OCI-LY1 (cell line): ENCODE measurements around the gene HSPB2.

ENCODE experiments used
- H2AFZ ChIP-seq: fragments of 200-600 bp; sonication (generic), shearing (Covaris generic); 2 replicates; pipeline ENCODE4 v1.6.0; 2014; ENCODE audit warnings: antibody characterized with exemption, mild to moderate bottlenecking, low read length
- H3F3A ChIP-seq: fragments of 200-600 bp; sonication (generic), shearing (Covaris generic); 2 replicates; pipeline ENCODE4 v1.6.0; 2014; ENCODE audit warnings: mild to moderate bottlenecking, antibody characterized with exemption, low read length, moderate library complexity; ENCODE audit not compliant: insufficient read depth
- H3K27ac ChIP-seq: fragments of 200-600 bp; sonication (generic); 2 replicates; pipeline ENCODE4 v1.5.1; 2014; ENCODE audit warnings: low read length, mixed run types, mild to moderate bottlenecking, low read depth; ENCODE audit not compliant: poor library complexity, severe bottlenecking
- H3K27me3 ChIP-seq: fragments of 200-600 bp; sonication (generic); 2 replicates; pipeline ENCODE4 v1.6.0; 2014; ENCODE audit warnings: antibody characterized with exemption, mild to moderate bottlenecking, low read length, moderate library complexity; ENCODE audit not compliant: insufficient read depth
- H3K36me3 ChIP-seq: fragments of 200-600 bp; sonication (generic); 2 replicates; pipeline ENCODE4 v1.6.1; 2014; ENCODE audit warnings: mild to moderate bottlenecking, antibody characterized with exemption, low read length, moderate library complexity, mixed read lengths; ENCODE audit not compliant: insufficient read depth
- H3K4me1 ChIP-seq: fragments of 200-600 bp; sonication (generic); 2 replicates; pipeline ENCODE4 v1.5.1; 2014; ENCODE audit warnings: mild to moderate bottlenecking, low read length, moderate library complexity; ENCODE audit not compliant: insufficient read depth, severe bottlenecking
- H3K4me2 ChIP-seq: fragments of 200-600 bp; sonication (generic), shearing (Covaris generic); 2 replicates; pipeline ENCODE4 v1.6.1; 2014; ENCODE audit warnings: low read length
- H3K4me3 ChIP-seq: fragments of 200-600 bp; sonication (generic); 2 replicates; pipeline ENCODE4 v1.5.1; 2014; ENCODE audit warnings: low read length, low read depth, mild to moderate bottlenecking, mixed read lengths; ENCODE audit not compliant: poor library complexity, severe bottlenecking
- H3K79me2 ChIP-seq: fragments of 200-600 bp; shearing (Covaris generic); 2 replicates; pipeline ENCODE4 v1.6.1; 2016; ENCODE audit warnings: mixed run types, low read length, mixed read lengths; ENCODE audit not compliant: insufficient read depth
- H3K9ac ChIP-seq: fragments of 200-600 bp; sonication (generic), shearing (Covaris generic); 2 replicates; pipeline ENCODE4 v1.6.1; 2014; ENCODE audit warnings: mild to moderate bottlenecking, low read length, mixed read lengths
- H3K9me2 ChIP-seq: fragments of 200-600 bp; sonication (generic), shearing (Covaris generic); 2 replicates; pipeline ENCODE4 v1.6.1; 2014; ENCODE audit warnings: low read depth, mild to moderate bottlenecking, low read length, mixed read lengths
- H3K9me3 ChIP-seq: fragments of 200-600 bp; shearing (Covaris generic); 2 replicates; pipeline ENCODE4 v1.6.1; 2014; ENCODE audit warnings: low read length, mixed read lengths
- H4K20me1 ChIP-seq: fragments of 200-600 bp; sonication (generic), shearing (Covaris generic); 2 replicates; pipeline ENCODE4 v1.6.0; 2016; ENCODE audit warnings: mild to moderate bottlenecking, low read length; ENCODE audit not compliant: insufficient read depth
- EZH2 ChIP-seq: fragments of 200-600 bp; sonication (generic), shearing (Covaris generic); IDR thresholded peaks from 2 replicates; pipeline ENCODE4 v1.8.0; 2017; ENCODE audit warnings: borderline replicate concordance, mixed run types, mild to moderate bottlenecking, antibody characterized with exemption, low read length, moderate library complexity, mixed read lengths
- TF ChIP-seq, protein P1 (sequence below): fragments of 200-600 bp; sonication (generic), shearing (Covaris generic); IDR thresholded peaks from 2 replicates; pipeline ENCODE4 v1.5.1; 2017; ENCODE audit warnings: mild to moderate bottlenecking, antibody characterized with exemption, low read length, moderate library complexity, mixed read lengths

The HSPB2 gene

DNA sequence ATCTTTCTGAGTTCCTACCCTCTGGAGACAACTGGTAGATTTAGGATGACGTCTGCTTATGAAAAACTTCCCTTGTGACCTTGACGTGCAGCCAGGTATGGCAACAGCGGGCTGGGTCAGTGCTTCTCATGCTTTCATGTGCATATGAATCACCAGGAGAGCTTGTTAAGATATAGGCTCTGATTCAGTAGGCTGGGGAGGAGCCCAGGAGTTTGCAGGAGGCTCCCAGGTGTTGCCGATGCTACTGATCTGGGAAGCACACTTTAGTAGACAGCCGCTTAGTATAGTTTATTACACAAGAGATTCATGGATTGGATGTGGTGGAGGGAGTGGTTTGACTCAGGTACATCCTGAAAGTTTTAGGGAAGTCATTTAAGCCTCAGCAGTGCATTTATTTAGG lies 48.4 kb downstream of the HSPB2 start:
- Histone ChIP-seq H3K27me3 (no peaks in the 10 kb centered on the region), H4K20me1 (no peaks in the 10 kb centered on the region), H3K27ac (no peak overlapping the region), H3K9me2 (no peaks in the 10 kb centered on the region), H3K4me1 (no peaks in the 10 kb centered on the region), H3K4me2 (no peak overlapping the region), H3K4me3 (no peak overlapping the region), H3K79me2 (no peaks in the 10 kb centered on the region), H3K9me3 (no peaks in the 10 kb centered on the region), H3K9ac (no peak overlapping the region), H3F3A (no peaks in the 10 kb centered on the region), H2AFZ (no peak overlapping the region), H3K36me3 (no peaks in the 10 kb centered on the region; the same call in 1 of the 2 replicates)
- TF ChIP-seq, protein P1, sequence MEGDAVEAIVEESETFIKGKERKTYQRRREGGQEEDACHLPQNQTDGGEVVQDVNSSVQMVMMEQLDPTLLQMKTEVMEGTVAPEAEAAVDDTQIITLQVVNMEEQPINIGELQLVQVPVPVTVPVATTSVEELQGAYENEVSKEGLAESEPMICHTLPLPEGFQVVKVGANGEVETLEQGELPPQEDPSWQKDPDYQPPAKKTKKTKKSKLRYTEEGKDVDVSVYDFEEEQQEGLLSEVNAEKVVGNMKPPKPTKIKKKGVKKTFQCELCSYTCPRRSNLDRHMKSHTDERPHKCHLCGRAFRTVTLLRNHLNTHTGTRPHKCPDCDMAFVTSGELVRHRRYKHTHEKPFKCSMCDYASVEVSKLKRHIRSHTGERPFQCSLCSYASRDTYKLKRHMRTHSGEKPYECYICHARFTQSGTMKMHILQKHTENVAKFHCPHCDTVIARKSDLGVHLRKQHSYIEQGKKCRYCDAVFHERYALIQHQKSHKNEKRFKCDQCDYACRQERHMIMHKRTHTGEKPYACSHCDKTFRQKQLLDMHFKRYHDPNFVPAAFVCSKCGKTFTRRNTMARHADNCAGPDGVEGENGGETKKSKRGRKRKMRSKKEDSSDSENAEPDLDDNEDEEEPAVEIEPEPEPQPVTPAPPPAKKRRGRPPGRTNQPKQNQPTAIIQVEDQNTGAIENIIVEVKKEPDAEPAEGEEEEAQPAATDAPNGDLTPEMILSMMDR = no peak
- TF ChIP-seq EZH2 = no peak

DNA sequence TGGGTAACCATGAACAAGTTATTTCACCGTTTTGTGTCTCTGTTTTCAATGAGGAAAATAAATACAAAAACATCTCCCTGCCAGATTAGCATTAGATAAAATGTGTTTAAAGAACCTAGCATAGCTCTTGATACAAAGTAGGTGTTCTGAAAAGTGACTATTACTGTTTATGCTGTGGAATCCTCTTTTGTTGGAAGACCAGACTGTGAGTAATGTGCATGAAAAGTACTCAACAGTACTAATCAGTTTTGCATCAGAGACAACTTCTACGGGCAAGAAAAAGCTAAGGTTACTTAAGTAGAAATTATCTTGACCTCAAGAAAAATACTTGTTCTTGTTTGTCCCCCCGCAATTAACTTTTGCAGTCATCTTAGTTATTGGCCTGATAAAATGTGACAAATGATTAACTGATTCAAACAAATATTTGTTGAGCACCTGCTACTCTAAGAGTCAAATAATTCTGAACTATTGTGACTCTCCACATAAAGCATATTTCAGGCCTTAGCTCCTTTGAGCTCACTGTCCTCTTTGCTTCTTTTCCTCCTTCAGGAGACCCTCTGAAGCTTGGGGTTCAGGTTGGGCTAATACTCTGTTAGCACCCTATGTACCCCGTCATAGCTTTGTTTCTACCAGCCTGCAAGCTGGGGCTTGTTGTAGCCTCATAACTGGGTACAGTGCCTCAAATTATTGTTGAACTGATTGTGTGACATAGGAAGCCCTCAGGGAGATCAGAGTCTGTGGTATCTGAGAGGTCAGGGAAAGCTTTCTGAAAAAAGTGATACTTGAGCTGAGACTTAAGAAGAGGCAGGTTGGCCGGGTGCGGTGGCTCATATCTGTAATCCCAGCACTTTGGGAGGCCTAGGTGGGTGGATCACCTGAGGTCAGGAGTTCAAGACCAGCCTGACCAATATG lies 49.1 kb downstream of the HSPB2 start:
- Histone ChIP-seq H3K36me3 (no peaks in the 10 kb centered on the region; the same call in 1 of the 2 replicates), H2AFZ (no peak overlapping the region), H3K4me3 (no peak overlapping the region), H3K4me2 (no peak overlapping the region), H3K9me2 (no peaks in the 10 kb centered on the region), H3F3A (no peaks in the 10 kb centered on the region), H3K4me1 (no peaks in the 10 kb centered on the region), H3K9ac (no peak overlapping the region), H4K20me1 (no peaks in the 10 kb centered on the region), H3K27ac (no peak overlapping the region), H3K27me3 (no peaks in the 10 kb centered on the region), H3K79me2 (no peaks in the 10 kb centered on the region), H3K9me3 (no peaks in the 10 kb centered on the region)
- no peak for TF ChIP-seq EZH2
- TF ChIP-seq, protein P1 = no peak
